ENCODE data around the gene LRRTM3.

DNA sequence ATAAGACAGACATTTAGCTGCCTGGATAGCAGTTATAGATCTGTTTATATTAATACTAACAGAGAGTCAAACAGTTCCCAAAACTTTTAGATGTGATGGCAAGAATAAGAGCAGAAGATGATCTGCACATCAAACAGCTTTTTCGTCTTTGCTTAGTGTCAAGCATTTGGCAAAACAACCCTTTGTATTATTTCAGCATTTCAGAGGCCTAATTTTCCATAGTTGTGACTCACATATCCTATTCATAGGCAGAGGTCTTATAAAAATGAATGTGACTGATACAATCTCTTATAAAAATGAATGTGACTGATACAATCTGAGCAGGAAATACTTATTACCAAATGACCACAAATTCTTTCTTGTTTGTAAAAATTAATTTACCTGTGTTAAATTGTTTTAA, 71.2 kb downstream of the LRRTM3 start:
- TF ChIP-seq POLR2AphosphoS5 (IDR thresholded peaks at IDR 0.05; ENCODE audit: low read depth, low read length) (no peak), MXI1 (IDR thresholded peaks at IDR 0.05; ENCODE audit: low read depth, low read length) (no peak), RCOR1 (IDR thresholded peaks at IDR 0.05; ENCODE audit: low read length) (no peak), CTCF (IDR thresholded peaks at IDR 0.05) (no peak), GABPA (IDR thresholded peaks at IDR 0.05; ENCODE audit: low read depth) (no peak), SMC3 (IDR thresholded peaks at IDR 0.05; ENCODE audit: low read depth, low read length) (no peak), TAF1 (IDR thresholded peaks at IDR 0.05; ENCODE audit: borderline replicate concordance, low read depth, low read length) (no peak), TCF12 (IDR thresholded peaks at IDR 0.05) (no peak), USF1 (IDR thresholded peaks at IDR 0.05; ENCODE audit: borderline replicate concordance, low read depth) (no peak), ZBTB33 (IDR thresholded peaks at IDR 0.05; ENCODE audit: borderline replicate concordance, low read depth) (no peak), CHD2 (IDR thresholded peaks at IDR 0.05; ENCODE audit: low read length, partially characterized antibody) (no peak), NRF1 (IDR thresholded peaks at IDR 0.05; ENCODE audit: low read depth, low read length) (no peak)
- TF ChIP-seq, protein P1, sequence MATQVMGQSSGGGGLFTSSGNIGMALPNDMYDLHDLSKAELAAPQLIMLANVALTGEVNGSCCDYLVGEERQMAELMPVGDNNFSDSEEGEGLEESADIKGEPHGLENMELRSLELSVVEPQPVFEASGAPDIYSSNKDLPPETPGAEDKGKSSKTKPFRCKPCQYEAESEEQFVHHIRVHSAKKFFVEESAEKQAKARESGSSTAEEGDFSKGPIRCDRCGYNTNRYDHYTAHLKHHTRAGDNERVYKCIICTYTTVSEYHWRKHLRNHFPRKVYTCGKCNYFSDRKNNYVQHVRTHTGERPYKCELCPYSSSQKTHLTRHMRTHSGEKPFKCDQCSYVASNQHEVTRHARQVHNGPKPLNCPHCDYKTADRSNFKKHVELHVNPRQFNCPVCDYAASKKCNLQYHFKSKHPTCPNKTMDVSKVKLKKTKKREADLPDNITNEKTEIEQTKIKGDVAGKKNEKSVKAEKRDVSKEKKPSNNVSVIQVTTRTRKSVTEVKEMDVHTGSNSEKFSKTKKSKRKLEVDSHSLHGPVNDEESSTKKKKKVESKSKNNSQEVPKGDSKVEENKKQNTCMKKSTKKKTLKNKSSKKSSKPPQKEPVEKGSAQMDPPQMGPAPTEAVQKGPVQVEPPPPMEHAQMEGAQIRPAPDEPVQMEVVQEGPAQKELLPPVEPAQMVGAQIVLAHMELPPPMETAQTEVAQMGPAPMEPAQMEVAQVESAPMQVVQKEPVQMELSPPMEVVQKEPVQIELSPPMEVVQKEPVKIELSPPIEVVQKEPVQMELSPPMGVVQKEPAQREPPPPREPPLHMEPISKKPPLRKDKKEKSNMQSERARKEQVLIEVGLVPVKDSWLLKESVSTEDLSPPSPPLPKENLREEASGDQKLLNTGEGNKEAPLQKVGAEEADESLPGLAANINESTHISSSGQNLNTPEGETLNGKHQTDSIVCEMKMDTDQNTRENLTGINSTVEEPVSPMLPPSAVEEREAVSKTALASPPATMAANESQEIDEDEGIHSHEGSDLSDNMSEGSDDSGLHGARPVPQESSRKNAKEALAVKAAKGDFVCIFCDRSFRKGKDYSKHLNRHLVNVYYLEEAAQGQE (IDR thresholded peaks at IDR 0.05; ENCODE audit: low read depth, low read length), result no peak
- TF ChIP-seq, protein P2, sequence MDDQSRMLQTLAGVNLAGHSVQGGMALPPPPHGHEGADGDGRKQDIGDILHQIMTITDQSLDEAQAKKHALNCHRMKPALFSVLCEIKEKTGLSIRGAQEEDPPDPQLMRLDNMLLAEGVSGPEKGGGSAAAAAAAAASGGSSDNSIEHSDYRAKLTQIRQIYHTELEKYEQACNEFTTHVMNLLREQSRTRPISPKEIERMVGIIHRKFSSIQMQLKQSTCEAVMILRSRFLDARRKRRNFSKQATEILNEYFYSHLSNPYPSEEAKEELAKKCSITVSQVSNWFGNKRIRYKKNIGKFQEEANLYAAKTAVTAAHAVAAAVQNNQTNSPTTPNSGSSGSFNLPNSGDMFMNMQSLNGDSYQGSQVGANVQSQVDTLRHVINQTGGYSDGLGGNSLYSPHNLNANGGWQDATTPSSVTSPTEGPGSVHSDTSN (IDR thresholded peaks at IDR 0.05), result no peak
